GM18517 (cell line): Measurements from ENCODE around the gene ARL3.
A peak's percentile ranks its signal among the peaks of the same experiment; 100 is the strongest.
"Not testable (repeated sequence)": the region's sequence is repeated elsewhere in the genome, so short reads cannot be mapped to it uniquely, and the experiment has no call there.

Experiments used
- ATAC-seq: cut with Tn5 transposase; IDR thresholded peaks from one replicate; pipeline ENCODE4 v1.9.1; 2021; ENCODE audit warnings: mild to moderate bottlenecking, moderate library complexity; ENCODE audit not compliant: unreplicated experiment

The ARL3 gene

DNA sequence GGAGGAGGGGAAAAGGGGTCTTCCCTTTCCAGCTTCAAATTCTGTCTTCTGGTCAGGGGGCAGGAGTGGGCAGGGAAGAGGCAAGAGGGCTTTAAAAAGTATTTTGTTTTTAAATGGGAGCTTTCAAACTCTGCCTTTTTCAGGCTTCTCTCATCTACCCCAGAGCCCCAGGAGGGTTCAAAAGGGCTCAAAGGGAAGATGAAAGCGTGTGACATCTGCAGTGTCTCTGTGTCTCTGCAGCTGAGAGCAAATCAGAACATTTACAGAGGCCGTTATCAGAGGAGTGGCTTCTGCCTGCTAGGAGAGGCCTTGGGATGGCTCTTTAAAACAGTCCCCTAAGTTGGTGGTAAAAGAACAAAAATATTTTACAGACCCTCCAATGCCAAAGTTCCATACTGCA is 39.6 kb downstream of the ARL3 start:
- ATAC-seq: no peak

DNA sequence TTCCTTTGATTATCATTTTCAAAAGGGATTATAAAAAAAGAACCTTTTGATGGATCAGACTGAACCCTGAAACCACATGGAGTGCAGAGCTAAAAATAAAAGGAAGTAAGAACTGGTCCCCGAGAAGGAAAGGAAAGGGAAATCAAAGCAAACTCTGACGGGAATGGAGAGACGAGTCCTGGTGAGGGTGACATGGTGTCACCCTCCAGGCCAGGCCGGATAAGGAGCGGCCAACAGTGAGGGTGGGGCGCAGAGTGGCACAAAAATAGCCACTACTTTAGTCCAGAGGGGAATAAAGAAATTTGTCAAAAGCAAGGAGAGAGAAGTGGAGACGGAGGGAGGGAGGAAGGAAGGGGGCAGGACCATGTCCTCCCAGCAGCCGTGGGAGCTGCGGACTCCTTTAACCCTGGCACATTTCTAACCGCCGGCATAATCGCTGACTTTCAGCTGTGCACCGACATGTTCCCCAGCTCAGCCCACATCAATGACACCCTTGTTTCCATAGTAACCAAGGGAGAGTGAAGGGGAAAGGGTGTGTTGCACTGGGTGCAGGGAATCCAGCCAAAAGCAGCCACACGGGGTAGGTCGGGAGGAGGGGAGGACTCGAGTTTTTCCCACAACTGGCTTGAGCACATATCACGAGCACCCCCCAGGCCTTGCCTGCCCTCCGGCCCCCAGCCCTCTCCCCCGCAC is 40.2 kb downstream of the ARL3 start:
- no peak for ATAC-seq

DNA sequence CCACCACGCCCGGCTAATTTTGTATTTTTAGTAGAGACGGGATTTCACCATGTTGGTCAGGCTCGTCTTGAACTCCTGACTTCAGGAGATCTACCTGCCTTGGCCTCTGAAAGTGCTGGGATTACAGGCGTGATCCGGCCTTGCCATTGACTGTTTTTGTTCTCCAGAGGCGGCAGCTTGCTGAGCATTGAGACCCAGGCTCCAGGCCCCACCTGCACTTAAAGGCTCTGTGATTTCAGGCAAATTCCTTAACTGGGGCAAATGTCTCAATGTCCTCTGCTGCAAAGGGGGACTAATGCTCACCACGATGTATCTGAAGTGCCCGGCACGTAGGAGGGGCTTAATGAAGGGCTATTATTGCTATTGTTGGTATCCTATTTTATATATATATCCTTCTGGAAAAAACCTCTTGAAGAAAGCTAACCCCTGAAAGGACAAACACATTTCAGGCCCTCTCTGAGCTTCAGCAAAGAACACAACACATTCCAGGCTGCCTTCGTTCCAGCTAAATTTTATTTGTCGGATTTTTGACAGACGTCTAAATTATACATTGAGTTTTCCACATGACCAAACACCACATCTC is 40.9 kb downstream of the ARL3 start:
- no peak for ATAC-seq

DNA sequence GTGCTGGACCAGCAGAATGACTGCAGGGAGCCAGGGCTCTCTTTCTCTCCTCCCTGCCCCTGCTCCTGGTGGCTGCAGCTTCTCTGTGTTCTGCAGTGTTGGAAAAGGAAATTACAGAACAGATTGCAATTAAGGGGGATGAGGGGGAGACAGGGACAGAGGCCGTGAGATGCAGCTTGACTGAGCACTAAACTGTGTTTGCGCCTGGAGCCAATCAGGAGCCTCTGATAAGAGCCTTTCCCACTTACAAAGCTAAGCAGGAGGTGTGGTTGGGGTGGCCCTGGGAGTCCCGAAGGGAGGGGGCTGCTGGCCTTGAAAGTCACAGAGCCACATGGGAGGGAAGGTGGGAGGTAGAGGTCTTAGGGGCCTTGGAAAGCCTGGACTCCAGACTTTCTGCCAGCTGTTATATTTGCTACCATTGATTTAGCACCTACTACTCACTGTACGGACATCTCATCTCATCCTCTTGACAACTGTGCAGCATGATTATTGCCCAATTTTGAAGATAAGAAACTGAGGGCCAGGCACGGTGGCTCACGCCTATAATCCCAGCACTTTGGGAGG is 43.2 kb downstream of the ARL3 start:
- ATAC-seq: no peak

DNA sequence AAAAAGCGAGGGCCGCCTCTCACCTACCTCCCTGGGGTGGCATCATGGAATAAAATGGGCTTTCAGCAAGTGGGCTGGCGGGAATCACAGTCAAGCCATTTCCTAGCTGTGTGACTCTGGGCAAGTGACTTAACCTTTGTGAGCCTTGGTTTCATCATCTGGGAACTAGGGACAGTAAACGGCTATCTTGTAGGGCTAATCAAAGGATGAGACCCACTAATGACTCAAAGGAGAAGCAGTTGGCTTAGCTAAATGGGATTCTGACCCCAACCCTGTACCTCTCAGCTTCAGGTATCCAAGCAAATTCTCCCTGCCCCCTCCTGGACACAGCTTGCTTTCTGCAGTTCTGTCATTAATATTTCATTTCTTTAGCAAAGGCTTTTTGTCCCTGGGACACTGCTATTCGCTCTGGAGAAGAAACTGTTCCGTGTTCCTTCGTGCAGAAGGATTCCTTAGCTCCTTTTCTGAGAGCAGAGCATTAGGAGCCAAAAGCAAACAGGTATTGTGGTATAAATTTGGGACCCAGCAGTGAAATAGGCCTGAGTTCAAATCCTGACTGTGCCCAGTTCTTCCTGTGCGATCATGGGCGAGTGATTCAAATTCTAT is 44.0 kb downstream of the ARL3 start:
- no peak for ATAC-seq

DNA sequence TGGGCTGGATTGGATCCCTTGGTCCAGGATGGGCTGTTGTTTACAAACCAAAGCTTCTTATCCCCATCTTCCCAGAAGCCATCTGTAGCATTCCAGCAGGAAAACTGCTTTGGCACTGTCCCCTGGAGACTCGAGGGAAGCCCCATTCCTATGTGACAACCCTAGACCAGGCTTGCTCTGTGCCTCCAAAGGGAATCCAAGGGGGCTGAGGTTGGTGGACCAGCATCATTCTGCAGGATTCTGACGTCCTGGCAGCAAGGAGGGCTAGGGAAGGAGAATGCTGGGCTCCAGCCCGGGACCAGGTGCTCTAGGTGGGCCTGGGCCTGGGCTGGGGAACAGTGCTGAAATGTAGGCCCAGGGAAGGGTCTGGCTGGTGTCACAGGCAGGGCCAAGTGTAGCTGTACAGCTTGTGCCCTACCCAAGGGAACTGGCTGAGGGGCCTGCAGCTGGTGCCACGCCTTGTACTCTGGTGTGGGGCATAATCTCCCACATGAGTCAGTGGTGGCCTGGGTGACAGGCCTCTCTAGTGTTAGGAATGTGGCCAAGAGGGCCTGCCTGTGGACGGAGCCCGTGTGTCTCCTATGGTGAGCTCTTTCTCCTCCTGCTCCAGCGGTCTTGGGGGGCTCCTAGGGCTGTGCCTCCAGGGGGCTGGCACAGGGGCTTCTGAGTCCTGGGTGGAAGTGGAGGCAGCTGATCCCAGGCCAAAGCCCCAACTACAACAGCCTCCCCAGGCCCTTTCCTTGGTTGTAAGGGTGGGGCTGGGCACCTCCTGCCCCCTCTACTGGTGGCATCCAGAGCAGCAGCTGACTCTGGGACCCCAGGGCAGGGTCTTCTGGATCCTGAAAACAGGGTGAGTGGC is 44.8 kb downstream of the ARL3 start:
- no peak for ATAC-seq

DNA sequence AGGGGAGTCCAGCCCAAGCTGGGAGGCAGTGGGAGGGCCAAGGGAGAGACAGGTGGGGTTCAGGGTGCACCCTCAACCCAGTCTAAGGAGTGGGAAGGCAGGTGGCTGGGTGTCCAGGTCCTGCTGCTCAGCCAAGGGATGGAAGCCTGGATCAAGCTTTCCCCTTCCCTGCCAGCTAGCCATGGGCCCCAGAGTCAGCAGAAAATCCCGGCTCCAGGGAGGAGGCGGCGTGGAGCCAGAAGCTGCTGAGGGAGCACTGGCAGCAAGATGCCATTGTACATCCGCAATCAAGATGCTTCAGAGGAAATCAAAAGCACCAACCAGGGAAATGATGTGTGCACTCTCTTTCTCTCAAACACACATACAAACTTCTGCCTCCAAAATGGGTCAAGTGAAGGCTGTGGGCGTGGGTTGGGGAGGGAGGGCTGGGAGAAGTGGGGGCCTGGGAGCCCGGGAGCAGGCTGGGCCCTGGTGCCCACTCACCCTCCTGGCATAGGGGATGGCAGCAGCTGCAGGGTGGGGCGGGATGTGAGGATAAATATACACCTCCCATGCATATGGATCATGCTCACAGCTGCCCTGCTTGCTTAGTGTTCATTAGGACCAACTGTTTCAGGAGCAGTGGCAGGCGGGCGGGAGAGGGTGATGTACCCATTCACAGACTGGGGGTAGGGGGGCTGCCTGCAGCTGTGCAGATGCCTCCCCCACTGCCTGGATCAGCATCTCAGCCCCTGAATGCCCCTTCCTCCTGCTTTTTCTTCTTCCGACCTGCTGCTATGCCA is 45.7 kb downstream of the ARL3 start:
- no peak for ATAC-seq

DNA sequence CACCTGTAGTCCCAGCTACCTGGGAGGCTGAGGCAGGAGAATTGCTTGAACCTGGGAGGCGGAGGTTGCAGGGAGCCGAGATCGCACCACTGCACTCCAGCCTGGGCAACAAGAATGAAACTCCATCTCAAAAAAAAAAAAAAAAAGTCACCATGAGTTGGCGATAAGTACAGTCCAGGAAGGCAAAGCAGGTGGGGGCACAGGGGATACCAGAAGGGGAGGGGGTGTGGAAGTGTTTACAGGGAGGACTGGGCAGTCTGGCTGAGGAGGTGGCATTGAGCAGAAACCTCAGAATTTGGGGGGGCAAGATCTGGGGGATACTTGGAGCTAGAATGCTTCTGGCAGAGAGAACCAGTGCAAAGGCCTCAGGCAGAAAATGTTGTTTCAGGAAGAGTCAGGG is 46.8 kb downstream of the ARL3 start:
- not testable (repeated sequence) for ATAC-seq

DNA sequence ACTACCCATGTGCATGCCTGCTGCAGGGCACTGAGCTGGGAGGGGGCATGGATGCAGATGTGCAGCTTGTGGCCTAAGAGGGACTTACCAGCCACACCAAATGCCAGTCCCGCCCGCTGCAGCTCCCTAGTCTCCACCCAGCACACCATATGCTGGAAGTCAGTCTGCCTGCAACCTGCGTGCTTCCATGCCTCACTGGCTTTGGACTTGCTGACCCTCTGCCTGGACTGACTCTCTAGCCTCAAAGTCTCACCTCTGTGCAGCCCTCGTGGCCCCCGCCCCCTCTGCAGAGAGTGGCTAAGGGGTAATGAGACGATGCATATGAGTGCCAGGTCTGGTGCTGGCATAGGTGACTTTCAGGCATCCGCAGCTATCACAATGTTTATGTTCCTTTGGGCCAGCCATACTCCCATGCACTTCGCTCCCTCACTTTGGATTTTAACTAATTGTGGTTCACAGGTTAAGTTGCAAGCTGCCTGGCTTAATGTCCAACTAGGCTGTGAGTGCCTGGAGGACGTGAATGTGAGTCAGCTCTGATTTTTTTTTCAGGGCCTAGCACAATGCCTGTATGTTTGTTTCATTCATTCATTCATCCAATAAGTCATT is 48.2 kb downstream of the ARL3 start:
- no peak for ATAC-seq

DNA sequence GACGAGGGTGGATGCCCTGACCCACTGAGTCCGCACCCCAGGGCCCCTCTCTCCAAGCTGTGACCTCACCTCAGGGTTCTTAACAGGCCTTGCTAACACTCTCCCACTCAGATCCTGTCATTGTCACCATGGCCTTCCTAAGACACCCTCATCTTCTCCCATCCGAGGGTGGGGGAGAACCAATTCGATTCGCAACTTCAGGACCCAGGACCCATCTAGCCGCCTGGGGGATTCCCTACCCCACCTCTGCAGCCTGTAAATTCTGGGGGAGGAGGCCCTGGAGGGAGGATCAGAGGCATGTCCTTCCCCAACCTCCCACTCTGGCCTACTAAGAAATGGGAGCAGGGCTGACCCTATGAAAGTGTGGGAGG is 52.6 kb downstream of the ARL3 start:
- peak; percentile 32 for ATAC-seq

DNA sequence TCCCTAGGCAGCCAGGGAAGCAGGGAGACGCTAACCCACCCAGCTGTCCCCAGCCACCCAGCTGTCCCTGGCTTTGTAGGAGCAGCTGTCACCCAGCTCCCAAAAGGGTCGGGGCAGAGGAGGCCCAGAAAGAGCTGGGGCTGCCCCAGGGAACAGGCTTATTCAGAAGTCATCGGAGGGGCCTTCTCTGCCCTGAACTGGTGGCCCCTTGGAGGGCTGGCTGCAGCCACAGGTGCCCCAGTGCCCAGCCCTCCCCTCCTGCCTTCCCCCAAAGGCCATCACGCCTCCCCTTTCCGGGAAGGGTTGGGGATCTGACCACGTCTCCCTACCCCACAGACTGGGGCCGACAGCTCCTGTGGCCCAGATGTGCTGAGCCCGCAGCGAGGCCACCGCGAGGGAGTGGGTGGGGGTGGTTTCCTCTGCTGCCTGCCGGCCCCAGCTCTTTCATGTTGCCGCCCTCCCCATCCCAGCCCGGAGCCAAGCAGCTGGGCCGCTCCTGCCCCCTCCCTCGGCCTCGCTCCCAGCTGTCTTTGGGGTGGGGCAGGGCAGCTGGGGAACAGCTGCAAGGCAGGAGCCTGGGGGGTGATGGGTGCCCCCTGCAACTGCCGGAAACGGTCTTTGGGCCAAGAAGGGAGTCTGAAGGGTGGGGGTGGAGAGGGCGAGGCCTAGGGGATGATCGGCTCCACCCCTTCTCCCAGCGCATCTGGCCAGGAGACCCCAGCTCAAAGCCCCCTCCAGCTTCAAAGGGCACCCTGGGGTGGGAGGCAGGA is 53.1 kb downstream of the ARL3 start:
- peak; percentile 81 for ATAC-seq

DNA sequence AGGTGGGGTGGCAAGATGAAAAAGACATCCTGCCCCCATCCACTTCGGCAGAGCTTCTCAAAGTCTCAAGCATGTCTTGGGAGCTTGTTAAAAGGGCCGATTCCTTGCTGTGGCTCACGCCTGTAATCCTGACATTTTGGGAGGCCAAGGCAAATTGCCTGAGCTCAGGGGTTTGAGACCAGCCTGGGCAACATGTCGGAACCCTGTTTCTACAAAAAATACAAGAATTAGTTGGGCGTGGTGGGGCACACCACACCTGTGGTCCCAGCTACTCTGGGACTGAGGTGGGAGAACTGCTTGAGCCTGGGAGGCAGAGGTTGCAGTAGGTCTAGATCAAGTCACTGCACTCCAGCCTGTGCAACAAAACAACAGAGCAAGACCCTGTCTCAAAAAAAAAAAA is 55.4 kb downstream of the ARL3 start:
- no peak for ATAC-seq

DNA sequence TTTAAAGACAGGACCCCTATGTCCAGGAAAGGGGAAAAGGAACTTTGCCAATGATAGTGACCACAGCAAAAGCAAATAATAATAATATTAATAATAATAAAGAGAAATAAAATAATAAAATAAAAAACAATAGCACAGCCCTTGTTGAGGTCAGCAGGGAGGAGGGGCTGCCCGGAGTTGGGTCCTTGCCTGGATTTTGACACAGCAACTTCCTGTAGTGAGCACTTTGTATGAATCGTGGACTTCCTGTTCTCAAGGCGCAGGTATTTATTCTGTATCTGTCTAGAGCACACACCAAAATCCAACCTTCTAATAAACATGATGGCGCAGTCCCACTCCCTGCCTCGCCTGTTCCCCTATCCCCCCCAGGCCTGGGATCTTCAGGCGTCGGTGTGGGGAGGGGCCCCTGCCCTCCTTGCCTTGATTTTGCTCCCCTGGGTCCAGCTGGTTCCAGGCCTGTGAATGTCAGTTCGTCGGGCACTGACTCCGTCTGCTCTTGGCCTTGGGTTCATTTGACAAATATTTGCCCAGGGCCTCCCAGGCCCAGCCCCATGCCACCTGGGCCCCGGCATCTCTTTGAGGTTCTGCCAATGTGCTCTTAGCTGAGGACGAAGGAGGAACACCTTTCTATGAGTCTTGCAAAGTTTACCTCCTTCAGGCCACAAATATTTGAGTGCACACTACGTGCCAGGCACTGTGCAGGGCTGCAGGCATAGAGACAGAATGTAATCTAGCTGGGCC is 56.0 kb downstream of the ARL3 start:
- no peak for ATAC-seq

DNA sequence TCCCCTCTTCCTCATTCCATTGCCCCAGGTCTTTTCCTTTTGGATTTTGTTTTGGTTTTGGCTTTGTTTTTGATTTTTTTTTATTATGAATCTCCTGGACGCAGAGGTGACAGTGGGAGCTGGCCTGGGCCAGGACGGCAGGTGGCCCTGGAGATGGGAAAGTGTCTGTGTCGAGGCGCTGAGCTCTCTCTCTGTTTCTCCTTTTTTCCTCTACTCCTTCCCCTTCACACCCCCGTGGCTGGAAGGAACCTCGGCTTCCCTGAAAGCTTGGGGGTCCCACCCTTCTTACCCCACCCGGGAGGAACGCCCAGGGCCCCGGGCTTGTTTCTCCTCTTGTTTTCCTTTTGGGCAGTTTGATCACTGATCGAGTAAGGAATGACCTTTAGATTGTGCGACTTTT is 56.7 kb downstream of the ARL3 start:
- ATAC-seq: no peak

DNA sequence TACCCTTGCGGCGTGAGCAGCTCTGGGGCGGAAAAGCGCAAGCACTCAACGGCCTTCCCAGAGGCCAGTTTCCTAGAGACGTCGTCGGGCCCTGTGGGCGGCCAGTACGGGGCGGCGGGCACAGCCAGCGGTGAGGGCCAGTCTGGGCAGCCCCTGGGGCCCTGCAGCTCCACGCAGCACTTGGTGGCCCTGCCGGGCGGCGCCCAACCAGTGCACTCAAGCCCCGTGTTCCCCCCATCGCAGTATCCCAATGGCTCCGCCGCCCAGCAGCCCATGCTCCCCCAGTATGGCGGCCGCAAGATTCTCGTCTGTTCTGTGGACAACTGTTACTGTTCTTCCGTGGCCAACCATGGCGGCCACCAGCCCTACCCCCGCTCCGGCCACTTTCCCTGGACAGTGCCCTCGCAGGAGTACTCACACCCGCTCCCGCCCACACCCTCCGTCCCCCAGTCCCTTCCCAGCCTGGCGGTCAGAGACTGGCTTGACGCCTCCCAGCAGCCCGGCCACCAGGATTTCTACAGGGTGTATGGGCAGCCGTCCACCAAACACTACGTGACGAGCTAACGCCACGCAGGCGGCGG is 57.3 kb downstream of the ARL3 start:
- no peak for ATAC-seq

DNA sequence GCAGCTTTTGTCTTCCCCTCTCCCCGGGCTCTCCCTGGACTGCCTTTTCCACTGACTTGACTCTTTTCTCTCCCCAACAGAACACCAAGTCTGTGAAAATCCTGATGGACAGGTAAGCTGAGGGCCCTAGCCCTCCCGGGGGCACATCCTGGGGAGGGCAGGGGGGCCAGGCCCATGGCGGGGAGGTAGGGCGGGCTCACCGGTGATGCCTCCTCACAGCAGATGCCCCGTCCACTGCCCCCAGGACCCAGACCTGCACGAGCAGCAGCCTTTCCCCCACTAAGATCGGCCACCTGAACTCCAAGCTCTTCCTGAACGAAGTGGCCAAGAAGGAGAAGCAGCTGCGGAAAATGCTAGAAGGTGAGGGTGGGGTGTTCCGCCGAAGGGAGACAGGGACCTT is 58.2 kb downstream of the ARL3 start:
- ATAC-seq: no peak

DNA sequence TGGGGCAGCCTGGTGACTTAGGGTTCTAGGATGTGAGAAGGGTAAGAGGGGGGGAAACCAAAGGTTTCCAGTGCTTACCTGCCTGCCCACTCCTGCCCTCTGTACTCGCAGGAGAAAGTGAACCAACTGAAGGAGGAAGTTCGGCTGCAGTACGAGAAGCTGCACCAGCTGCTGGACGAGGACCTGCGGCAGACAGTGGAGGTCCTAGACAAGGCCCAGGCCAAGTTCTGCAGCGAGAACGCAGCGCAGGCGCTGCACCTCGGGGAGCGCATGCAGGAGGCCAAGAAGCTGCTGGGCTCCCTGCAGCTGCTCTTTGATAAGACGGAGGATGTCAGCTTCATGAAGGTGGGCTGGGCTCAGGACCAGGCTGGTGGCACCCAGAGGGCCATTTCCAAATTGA is 59.2 kb downstream of the ARL3 start:
- no peak for ATAC-seq

DNA sequence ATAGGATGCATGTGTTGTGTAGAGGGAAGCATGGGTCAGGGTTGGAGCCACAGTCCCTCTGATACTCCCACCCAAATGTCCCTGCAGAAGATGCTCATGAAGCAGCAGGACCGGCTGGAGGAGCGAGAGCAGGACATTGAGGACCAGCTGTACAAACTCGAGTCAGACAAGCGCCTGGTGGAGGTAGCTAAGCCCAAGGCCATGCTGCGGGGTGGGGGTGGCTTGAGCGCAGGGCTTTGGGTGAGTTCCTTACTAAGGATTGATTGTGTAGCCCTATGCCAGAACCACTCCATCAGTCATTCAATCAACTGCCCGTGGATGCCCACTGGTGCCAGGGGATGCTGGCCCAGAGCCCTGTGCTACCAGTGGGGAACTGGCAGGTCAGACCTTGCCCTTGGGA is 59.6 kb downstream of the ARL3 start:
- ATAC-seq: no peak
